ENCODE results near the gene THSD4.

Gene THSD4

DNA sequence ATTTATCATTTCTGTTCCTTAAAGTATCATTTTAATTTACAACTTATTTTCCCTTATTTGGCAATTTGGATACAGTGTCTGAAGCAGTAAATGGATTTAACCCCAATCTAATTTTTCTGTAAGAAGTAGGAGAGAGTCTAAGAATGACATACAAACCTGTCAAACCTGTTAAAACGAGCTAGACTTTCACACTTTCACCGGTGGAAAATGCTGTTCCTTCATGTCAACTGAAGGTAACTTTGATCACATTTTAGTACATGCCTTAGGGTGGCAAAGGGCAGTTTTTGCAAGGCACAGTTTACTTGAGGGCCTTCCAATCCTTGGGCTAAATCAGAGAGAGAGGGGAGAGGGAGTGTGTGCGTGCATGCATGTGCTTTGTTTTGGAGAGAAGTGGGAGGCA is 221.4 kb downstream of the THSD4 start:
- POLR2A ChIA-PET = interaction anchor here (0.6 kb wide), 1 partner anchor 477 kb away, joined by 4 read pairs; no protein-coding TSS in a partner anchor
- CTCF ChIA-PET = no interaction called here
- Histone ChIP-seq H3K27me3 (replicated peaks in 2 of 5; ENCODE audit: control insufficient read depth in 4 of 5, insufficient read depth in 5 of 5, low read length in 4 of 5) (peaks cover 0 to 13% (median 2%) of the 10 kb centered on the region in 5 experiments), H3K9me3 (ENCODE audit: control extremely low read depth in 1 of 5, control insufficient read depth in 4 of 5, insufficient read depth in 2 of 5, low read depth in 1 of 5, low read length in 4 of 5) (no peaks in the 10 kb centered on the region), H3K27ac (ENCODE audit: insufficient read depth in 1 of 2, low read depth in 1 of 2, low read length in 2 of 2, poor library complexity in 1 of 2, severe bottlenecking in 2 of 2) (no peak overlapping the region), H3K4me3 (ENCODE audit: control insufficient read depth in 1 of 7, extremely low read depth in 1 of 7, insufficient read depth in 4 of 7, low read depth in 2 of 7, low read length in 6 of 7) (no peak overlapping the region), H3K36me3 (ENCODE audit: control insufficient read depth in 4 of 4, insufficient read depth in 4 of 4, low read length in 3 of 4) (no peaks in the 10 kb centered on the region), H3K4me1 (ENCODE audit: control extremely low read depth in 1 of 4, control insufficient read depth in 4 of 4, insufficient read depth in 4 of 4, low read length in 3 of 4) (no peaks in the 10 kb centered on the region)
- DNase-seq = no peak
- WGBS (ENCODE audit: insufficient coverage) = 96% methylated on average over 3 of the region's 3 CpGs

- ChIA-PET CTCF (no interaction called here), POLR2A (interaction anchor here (0.6 kb wide), 1 partner anchor 477 kb away, joined by 4 read pairs; no protein-coding TSS in a partner anchor)
- no peaks in the 10 kb centered on the region for H3K36me3 ChIP-seq (ENCODE audit: control insufficient read depth in 4 of 4, insufficient read depth in 4 of 4, low read length in 3 of 4)
- no peaks in the 10 kb centered on the region for H3K9me3 ChIP-seq (ENCODE audit: control extremely low read depth in 1 of 5, control insufficient read depth in 4 of 5, insufficient read depth in 2 of 5, low read depth in 1 of 5, low read length in 4 of 5)
- H3K27me3 ChIP-seq (replicated peaks in 2 of 5; ENCODE audit: control insufficient read depth in 4 of 5, insufficient read depth in 5 of 5, low read length in 4 of 5) = peaks cover 0 to 17% (median 2%) of the 10 kb centered on the region in 5 experiments
- H3K4me3 ChIP-seq (ENCODE audit: control insufficient read depth in 1 of 7, extremely low read depth in 1 of 7, insufficient read depth in 4 of 7, low read depth in 2 of 7, low read length in 6 of 7) = no peak overlapping the region
- H3K4me1 ChIP-seq (ENCODE audit: control extremely low read depth in 1 of 4, control insufficient read depth in 4 of 4, insufficient read depth in 4 of 4, low read length in 3 of 4) = no peaks in the 10 kb centered on the region
- no peak overlapping the region for H3K27ac ChIP-seq (ENCODE audit: insufficient read depth in 1 of 2, low read depth in 1 of 2, low read length in 2 of 2, poor library complexity in 1 of 2, severe bottlenecking in 2 of 2)
- DNase-seq = no peak
- WGBS (ENCODE audit: insufficient coverage) = 85% methylated on average over 5 of the region's 5 CpGs
Measured at GRCh38 chr15:71337197-71337845, 222.1 kb downstream of the THSD4 start.

DNA sequence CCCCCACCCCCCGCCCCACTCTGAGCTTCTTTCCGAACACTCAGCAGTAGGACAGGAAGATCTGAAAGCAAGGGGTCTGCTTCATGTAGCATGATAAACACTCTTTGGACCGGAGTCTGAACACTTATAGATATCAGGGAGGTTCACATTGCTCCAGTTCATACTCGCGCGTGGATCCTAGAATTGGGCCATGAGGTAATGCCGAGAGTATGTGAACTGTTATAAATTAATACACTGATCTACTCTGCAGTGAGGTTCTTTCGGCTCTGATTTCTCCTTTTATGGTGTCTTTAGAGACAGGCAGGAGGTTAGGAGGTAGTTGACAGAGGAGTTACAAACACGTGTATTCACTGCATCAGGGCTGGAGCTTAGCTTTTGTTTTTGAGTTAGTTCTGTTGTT is 223.0 kb downstream of the THSD4 start:
- ChIA-PET POLR2A (no interaction called here), CTCF (no interaction called here)
- H3K27ac ChIP-seq (ENCODE audit: insufficient read depth in 1 of 2, low read depth in 1 of 2, low read length in 2 of 2, poor library complexity in 1 of 2, severe bottlenecking in 2 of 2) = no peak overlapping the region
- H3K4me1 ChIP-seq (ENCODE audit: control extremely low read depth in 1 of 4, control insufficient read depth in 4 of 4, insufficient read depth in 4 of 4, low read length in 3 of 4) = no peaks in the 10 kb centered on the region
- DNase-seq = no peak
- H3K27me3 ChIP-seq (replicated peaks in 2 of 5; ENCODE audit: control insufficient read depth in 4 of 5, insufficient read depth in 5 of 5, low read length in 4 of 5) = peaks cover 0 to 19% (median 2%) of the 10 kb centered on the region in 5 experiments
- no peaks in the 10 kb centered on the region for H3K9me3 ChIP-seq (ENCODE audit: control extremely low read depth in 1 of 5, control insufficient read depth in 4 of 5, insufficient read depth in 2 of 5, low read depth in 1 of 5, low read length in 4 of 5)
- 100% methylated on average over 9 of the region's 9 CpGs for WGBS (ENCODE audit: insufficient coverage)
- H3K36me3 ChIP-seq (ENCODE audit: control insufficient read depth in 4 of 4, insufficient read depth in 4 of 4, low read length in 3 of 4) = no peaks in the 10 kb centered on the region
- H3K4me3 ChIP-seq (ENCODE audit: control insufficient read depth in 1 of 7, extremely low read depth in 1 of 7, insufficient read depth in 4 of 7, low read depth in 2 of 7, low read length in 6 of 7) = no peak overlapping the region

DNA sequence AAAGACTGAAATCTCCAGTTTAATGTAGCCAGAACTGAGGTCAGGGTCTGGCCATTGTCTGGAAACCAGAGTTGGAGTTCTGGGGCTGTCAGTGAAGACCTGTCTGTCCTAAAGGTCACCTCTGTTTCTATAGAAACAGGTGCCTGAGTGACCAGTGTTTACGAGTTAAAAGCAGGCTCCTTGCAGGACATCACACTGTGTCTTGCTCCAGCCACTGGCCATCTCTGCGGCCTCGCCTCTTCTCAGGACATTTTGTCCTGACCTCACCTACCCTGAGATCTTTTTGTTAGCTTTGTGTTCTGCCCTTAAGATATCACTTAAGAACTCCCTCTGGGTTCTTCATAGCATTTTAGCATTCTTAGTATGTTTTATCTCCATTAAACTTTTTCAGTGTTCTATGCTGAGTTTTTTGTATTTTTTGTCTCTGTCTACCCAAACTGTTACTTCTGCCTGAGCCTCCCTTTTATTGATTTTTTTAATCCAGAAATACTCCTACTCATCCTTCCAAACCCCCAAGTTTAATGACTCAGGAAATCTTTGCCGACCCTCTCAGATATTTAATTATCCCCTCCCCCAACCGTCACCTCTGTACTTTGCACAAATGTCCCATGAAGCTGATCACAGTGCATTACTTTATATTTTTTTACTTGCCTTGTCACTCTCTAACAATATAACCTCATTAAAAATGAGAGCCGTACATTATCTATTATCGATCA is 223.7 kb downstream of the THSD4 start:
- ChIA-PET POLR2A (no interaction called here), CTCF (no interaction called here)
- Histone ChIP-seq H3K4me3 (ENCODE audit: control insufficient read depth in 1 of 7, extremely low read depth in 1 of 7, insufficient read depth in 4 of 7, low read depth in 2 of 7, low read length in 6 of 7) (no peak overlapping the region), H3K36me3 (ENCODE audit: control insufficient read depth in 4 of 4, insufficient read depth in 4 of 4, low read length in 3 of 4) (no peaks in the 10 kb centered on the region), H3K27ac (ENCODE audit: insufficient read depth in 1 of 2, low read depth in 1 of 2, low read length in 2 of 2, poor library complexity in 1 of 2, severe bottlenecking in 2 of 2) (no peak overlapping the region), H3K27me3 (replicated peaks in 2 of 5; ENCODE audit: control insufficient read depth in 4 of 5, insufficient read depth in 5 of 5, low read length in 4 of 5) (peaks cover 0 to 19% (median 2%) of the 10 kb centered on the region in 5 experiments), H3K9me3 (ENCODE audit: control extremely low read depth in 1 of 5, control insufficient read depth in 4 of 5, insufficient read depth in 2 of 5, low read depth in 1 of 5, low read length in 4 of 5) (no peaks in the 10 kb centered on the region), H3K4me1 (ENCODE audit: control extremely low read depth in 1 of 4, control insufficient read depth in 4 of 4, insufficient read depth in 4 of 4, low read length in 3 of 4) (no peaks in the 10 kb centered on the region)
- WGBS (ENCODE audit: insufficient coverage) = 93% methylated on average over 3 of the region's 7 CpGs
- DNase-seq = no peak

GRCh38 chr15:71341811-71342550 is 226.7 kb downstream of the THSD4 start:
- Histone ChIP-seq H3K9me3 (ENCODE audit: control extremely low read depth in 1 of 5, control insufficient read depth in 4 of 5, insufficient read depth in 2 of 5, low read depth in 1 of 5, low read length in 4 of 5) (no peaks in the 10 kb centered on the region), H3K36me3 (ENCODE audit: control insufficient read depth in 4 of 4, insufficient read depth in 4 of 4, low read length in 3 of 4) (no peaks in the 10 kb centered on the region), H3K4me1 (ENCODE audit: control extremely low read depth in 1 of 4, control insufficient read depth in 4 of 4, insufficient read depth in 4 of 4, low read length in 3 of 4) (no peaks in the 10 kb centered on the region), H3K27ac (ENCODE audit: insufficient read depth in 1 of 2, low read depth in 1 of 2, low read length in 2 of 2, poor library complexity in 1 of 2, severe bottlenecking in 2 of 2) (no peak overlapping the region), H3K4me3 (ENCODE audit: control insufficient read depth in 1 of 7, extremely low read depth in 1 of 7, insufficient read depth in 4 of 7, low read depth in 2 of 7, low read length in 6 of 7) (no peak overlapping the region), H3K27me3 (replicated peaks in 2 of 5; ENCODE audit: control insufficient read depth in 4 of 5, insufficient read depth in 5 of 5, low read length in 4 of 5) (peaks cover 0 to 17% (median 3%) of the 10 kb centered on the region in 5 experiments)
- ChIA-PET CTCF (no interaction called here), POLR2A (no interaction called here)
- DNase-seq = no peak
- 92% methylated on average over 6 of the region's 8 CpGs for WGBS (ENCODE audit: insufficient coverage)

DNA sequence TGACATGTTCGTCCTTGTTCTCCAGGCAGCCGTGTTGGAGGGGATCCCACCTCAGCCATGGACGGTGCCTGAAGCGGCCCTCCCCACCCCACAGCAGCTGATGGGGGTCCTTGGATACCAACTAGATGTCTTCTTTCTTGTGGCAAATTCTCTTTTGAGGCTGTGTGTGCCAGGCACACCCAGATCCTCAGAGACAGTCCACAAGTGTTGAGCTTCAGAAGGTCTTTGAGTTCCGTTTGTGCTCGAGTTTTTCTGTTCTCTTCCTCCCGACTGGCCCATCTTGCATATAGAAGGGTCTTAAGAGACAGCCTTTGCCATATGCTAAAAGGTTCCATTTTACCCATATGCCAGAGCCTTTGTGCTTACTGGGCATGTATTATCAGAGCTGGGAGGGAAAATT is 227.4 kb downstream of the THSD4 start:
- Histone ChIP-seq H3K36me3 (ENCODE audit: control insufficient read depth in 4 of 4, insufficient read depth in 4 of 4, low read length in 3 of 4) (no peaks in the 10 kb centered on the region), H3K27me3 (replicated peaks in 2 of 5; ENCODE audit: control insufficient read depth in 4 of 5, insufficient read depth in 5 of 5, low read length in 4 of 5) (peaks cover 0 to 13% (median 3%) of the 10 kb centered on the region in 5 experiments), H3K27ac (ENCODE audit: insufficient read depth in 1 of 2, low read depth in 1 of 2, low read length in 2 of 2, poor library complexity in 1 of 2, severe bottlenecking in 2 of 2) (no peak overlapping the region), H3K4me3 (ENCODE audit: control insufficient read depth in 1 of 7, extremely low read depth in 1 of 7, insufficient read depth in 4 of 7, low read depth in 2 of 7, low read length in 6 of 7) (no peak overlapping the region), H3K9me3 (ENCODE audit: control extremely low read depth in 1 of 5, control insufficient read depth in 4 of 5, insufficient read depth in 2 of 5, low read depth in 1 of 5, low read length in 4 of 5) (no peaks in the 10 kb centered on the region), H3K4me1 (ENCODE audit: control extremely low read depth in 1 of 4, control insufficient read depth in 4 of 4, insufficient read depth in 4 of 4, low read length in 3 of 4) (no peaks in the 10 kb centered on the region)
- 86% methylated on average over 4 of the region's 7 CpGs for WGBS (ENCODE audit: insufficient coverage)
- POLR2A ChIA-PET = no interaction called here
- DNase-seq = no peak
- CTCF ChIA-PET = no interaction called here

- Histone ChIP-seq H3K27me3 (replicated peaks in 2 of 5; ENCODE audit: control insufficient read depth in 4 of 5, insufficient read depth in 5 of 5, low read length in 4 of 5) (peaks cover 0 to 10% (median 5%) of the 10 kb centered on the region in 5 experiments), H3K9me3 (ENCODE audit: control extremely low read depth in 1 of 5, control insufficient read depth in 4 of 5, insufficient read depth in 2 of 5, low read depth in 1 of 5, low read length in 4 of 5) (no peaks in the 10 kb centered on the region), H3K36me3 (ENCODE audit: control insufficient read depth in 4 of 4, insufficient read depth in 4 of 4, low read length in 3 of 4) (no peaks in the 10 kb centered on the region), H3K27ac (ENCODE audit: insufficient read depth in 1 of 2, low read depth in 1 of 2, low read length in 2 of 2, poor library complexity in 1 of 2, severe bottlenecking in 2 of 2) (no peak overlapping the region), H3K4me1 (ENCODE audit: control extremely low read depth in 1 of 4, control insufficient read depth in 4 of 4, insufficient read depth in 4 of 4, low read length in 3 of 4) (no peaks in the 10 kb centered on the region), H3K4me3 (ENCODE audit: control insufficient read depth in 1 of 7, extremely low read depth in 1 of 7, insufficient read depth in 4 of 7, low read depth in 2 of 7, low read length in 6 of 7) (no peak overlapping the region)
- 93% methylated on average over 2 of the region's 5 CpGs for WGBS (ENCODE audit: insufficient coverage)
- no peak for DNase-seq
- CTCF ChIA-PET = no interaction called here
- POLR2A ChIA-PET = no interaction called here
Measured at GRCh38 chr15:71344316-71344715, 229.0 kb downstream of the THSD4 start.
